Activated CD8-positive, alpha-beta memory T cell treated with anti-CD3 and anti-CD28 coated beads, Interleukin-2, amount 50 U/mL, for 24 hours (primary cell): ENCODE results near the gene LEP.
"Not testable (repeated sequence)": the region's sequence is repeated elsewhere in the genome, so short reads cannot be mapped to it uniquely, and the experiment has no call there.

Source experiments
- DNase-seq: peaks from one replicate; pipeline ENCODE4 v3.0.0-alpha.2; 2020; ENCODE audit errors: extremely low read depth

The LEP gene

GRCh38 chr7:128210590-128211570 lies 30.2 kb upstream of the LEP start:
- no peak for DNase-seq

DNA sequence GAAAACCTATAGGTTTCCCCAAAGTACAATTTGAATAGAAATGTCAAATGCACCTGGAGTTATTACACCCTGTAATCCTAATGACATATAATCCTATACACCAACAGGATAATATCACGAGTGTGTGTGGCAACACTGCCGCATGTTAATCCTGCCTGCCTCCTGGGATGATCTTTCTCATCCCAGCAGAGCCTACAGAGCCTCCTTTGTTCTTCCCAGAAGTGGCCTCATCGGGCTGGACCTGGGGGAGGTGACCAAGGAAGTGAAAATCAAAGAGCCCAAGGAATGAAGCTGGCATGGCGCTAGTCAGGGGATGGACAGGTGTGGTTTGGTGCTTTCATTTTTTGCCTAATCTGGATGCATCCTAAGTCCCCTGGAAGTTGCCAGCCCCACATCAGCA lies 29.5 kb upstream of the LEP start:
- no peak for DNase-seq

GRCh38 chr7:128214463-128214862 lies 26.6 kb upstream of the LEP start:
- no peak for DNase-seq

DNA sequence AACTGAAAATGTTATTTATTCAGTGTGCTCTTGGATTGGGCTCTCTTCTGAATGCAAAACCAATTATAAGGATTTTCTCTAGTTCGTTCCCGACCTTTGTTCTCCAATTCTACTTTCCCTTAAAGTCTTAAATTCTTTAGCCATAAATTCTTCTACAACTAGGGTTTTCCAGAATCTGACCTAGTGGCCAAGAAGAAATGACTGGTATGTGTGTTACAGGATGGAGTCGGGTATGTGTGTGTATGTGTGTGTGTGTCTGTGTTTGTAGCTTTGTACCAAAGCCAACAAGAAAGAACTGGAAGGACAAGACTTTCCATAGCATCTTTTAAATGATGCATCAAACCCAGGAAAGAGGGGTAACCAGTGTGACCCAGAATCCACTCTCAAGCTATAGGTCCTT lies 25.8 kb upstream of the LEP start:
- no peak for DNase-seq

- no peak for DNase-seq
Observed at GRCh38 chr7:128215739-128216138, 25.3 kb upstream of the LEP start.

DNA sequence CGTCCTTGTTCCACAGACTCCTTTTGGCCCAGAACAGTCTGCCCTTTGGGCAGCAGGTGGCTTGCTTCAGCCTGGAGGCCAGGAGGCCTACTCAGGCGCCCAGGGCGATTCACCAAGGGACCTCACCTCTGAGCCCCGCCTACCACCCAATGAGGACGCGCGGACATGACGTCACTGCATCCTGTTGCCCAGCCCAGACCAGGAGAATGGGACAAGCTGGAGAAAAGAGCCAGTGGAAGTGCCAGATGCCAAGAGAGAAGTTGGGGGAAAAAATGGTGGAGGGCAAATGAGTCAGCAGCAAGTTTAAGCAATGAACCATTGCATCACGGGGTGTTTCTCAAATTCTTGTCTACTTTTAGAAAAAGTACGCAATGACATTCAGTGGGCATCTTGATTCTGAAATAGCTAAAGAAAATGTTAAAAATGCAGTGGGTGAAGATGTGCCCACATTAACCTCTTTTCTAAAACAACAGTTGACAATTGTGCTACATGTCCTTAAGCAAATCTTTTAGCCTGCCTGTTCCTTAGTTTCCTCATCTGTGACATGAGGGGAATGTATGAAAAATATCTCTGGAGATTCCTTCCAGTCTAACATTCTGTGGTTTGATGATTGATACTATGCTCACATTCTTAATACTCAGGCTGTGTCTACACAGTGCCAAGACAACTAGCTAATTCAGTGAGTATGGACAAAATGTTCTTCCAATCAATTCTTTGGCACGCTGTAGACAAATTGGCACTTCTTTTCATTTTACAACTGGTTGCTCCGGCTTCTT lies 23.9 kb upstream of the LEP start:
- DNase-seq, result no peak

DNA sequence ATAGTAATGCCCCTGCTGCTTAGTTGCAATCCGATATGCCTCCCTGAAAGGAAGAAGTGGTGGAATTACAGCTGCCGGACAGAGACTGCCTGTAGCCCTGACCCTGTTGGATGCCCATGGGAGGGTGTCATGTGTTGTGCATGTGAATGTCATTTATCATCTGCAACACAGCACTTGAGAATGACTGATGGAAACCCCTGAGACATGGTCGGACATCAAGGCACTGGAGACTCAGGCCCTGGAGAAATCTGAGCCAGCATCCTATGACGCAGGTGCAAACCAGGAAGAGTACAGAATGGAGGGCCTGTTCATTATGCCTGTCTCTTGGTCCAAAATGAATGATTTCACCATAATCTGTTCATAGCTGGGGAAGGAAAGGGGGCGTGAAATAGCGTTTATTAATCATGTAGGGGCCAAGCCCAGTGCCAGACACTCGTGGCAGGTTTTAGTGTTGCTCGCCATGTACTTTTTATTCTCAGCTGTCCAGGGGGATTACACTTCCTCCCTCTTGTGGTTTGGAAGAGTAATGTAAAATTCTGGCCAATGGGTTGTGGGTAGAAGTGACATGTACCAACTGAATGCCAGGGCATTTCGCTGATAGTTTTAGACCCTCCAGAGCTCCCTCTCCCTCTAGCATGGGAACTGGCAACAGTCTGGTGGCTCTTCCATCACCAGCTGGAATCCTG lies 23.0 kb upstream of the LEP start:
- DNase-seq, result no peak

- no peak for DNase-seq
Observed at GRCh38 chr7:128219636-128220035, 21.4 kb upstream of the LEP start.

- no peak for DNase-seq
Observed at GRCh38 chr7:128221929-128222403, 19.1 kb upstream of the LEP start.

- no peak for DNase-seq
Observed at GRCh38 chr7:128226132-128226980, 14.7 kb upstream of the LEP start.

GRCh38 chr7:128227271-128227670 lies 13.8 kb upstream of the LEP start:
- no peak for DNase-seq

- DNase-seq, result no peak
Observed at GRCh38 chr7:128231021-128231420, 10.1 kb upstream of the LEP start.

DNA sequence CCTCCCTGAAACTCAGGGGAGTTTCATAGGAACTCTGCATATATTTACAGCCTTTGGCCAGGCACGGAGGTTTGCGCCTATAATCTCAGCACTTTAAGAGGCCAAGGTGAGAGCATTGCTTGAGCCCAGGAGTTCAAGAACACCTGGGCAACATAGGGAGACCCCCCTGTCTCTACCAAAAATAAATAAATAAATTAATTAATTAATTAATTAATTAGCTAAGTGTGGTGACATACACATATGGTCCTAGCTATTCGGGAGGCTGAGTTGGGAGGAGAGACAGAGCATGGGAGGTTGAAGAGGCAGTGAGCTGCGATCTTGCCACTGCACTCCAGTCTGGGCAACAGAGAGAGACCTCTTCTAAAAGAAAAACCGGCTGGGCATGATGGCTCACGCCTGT lies 9.4 kb upstream of the LEP start:
- no peak for DNase-seq

DNA sequence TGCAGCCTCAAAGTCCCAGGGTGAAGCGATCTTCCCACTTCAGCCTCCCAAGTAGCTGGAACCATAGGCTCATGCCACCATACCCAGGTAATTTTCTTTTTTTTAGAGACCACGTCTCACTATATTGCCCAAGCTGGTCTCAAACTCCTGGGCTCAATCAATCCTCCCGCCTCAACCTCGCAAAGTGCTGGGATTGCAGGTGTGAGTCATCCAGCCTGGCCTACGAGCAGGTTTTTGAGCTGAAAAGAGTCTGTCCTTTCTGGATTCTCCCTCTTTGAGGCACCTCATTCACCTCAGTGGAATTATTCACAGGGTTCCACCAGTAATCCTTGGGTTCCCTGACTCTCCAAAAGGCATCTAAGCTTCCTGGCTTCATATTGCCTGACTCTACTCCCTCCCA lies 7.6 kb upstream of the LEP start:
- DNase-seq, result no peak

- DNase-seq, result no peak
Observed at GRCh38 chr7:128234476-128235026, 6.5 kb upstream of the LEP start.

DNA sequence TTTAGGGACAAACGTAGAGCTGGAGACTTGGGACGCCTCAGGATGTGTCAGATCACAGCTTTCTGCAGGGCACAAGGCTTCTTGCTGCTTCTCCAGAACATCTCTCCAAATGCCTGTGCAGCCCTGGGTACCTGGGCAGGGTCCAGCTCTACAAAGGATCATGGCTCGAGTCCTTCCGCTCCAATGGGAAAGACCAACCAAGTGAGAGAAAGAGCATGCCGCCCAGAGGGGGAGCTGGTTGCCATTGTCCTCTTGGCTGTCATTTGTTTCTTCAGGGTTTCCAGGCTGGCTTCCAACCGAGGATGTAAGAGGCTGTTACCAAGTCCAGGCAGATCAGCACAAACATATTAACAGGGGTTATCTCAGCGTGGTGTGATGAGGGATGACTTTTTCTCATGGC lies 5.6 kb upstream of the LEP start:
- no peak for DNase-seq

- peak; percentile 1 for DNase-seq
Observed at GRCh38 chr7:128236924-128237586, 4.0 kb upstream of the LEP start.

DNA sequence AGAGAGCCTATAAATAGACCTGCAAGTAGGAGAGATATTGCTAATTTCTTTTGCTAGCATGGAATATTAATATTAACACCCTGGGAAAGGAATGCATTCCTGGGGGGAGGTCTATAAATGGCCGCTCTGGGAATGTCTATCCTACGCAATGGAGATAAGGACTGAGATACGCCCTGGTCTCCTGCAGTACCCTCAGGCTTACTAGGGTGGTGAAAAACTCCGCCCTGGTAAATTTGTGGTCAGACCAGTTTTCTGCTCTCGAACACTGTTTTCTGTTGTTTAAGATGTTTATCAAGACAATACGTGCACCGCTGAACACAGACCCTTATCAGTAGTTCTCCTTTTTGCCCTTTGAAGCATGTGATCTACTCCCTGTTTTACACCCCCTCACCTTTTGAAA lies 1.9 kb upstream of the LEP start:
- DNase-seq, result not testable (repeated sequence)

DNA sequence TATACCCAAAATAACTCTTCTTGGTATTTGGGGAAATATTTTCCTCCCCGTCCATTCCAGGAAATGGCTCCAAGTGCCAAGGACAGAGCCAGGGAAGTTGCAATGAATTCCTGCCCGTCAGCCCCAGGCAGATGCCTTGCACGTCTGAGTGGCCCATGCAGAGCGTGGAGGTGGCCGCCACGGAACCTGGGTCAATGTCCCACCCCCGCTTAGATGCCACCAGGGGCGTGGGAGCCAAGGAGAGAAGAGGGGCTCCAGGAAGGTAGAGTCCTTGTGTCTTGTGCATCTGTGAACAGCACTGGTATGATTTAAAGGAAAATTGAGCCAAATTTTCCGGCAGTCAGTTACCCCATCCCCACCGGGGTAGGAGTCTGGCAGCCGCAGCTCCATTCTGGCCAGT lies 1.6 kb downstream of the LEP start:
- no peak for DNase-seq

GRCh38 chr7:128243273-128243672 lies 2.2 kb downstream of the LEP start:
- DNase-seq, result no peak
